Activated CD4-positive, alpha-beta T cell treated with anti-CD3 and anti-CD28 coated beads, Interleukin-2, amount 50 U/mL, for 4 hours (primary cell): ENCODE results near the gene CSTF2T.
"Not testable (repeated sequence)": the region's sequence is repeated elsewhere in the genome, so short reads cannot be mapped to it uniquely, and the experiment has no call there.

Experiments
- DNase-seq, 2 experiments: peaks; one replicate each; pipeline ENCODE4 v3.0.0-alpha.2; 2020

The CSTF2T gene

GRCh38 chr10:51694086-51694768 lies 5.2 kb downstream of the CSTF2T start:
- DNase-seq: no peak

- DNase-seq: no peak
Measured at GRCh38 chr10:51691135-51691534, 8.3 kb downstream of the CSTF2T start.

- DNase-seq: no peak
Measured at GRCh38 chr10:51689536-51689935, 9.9 kb downstream of the CSTF2T start.

GRCh38 chr10:51688826-51689225 lies 10.6 kb downstream of the CSTF2T start:
- not testable (repeated sequence) for DNase-seq

GRCh38 chr10:51687296-51687695 lies 12.1 kb downstream of the CSTF2T start:
- no peak for DNase-seq

- no peak for DNase-seq
Measured at GRCh38 chr10:51685768-51686167, 13.6 kb downstream of the CSTF2T start.

- no peak for DNase-seq
Measured at GRCh38 chr10:51683031-51683691, 16.2 kb downstream of the CSTF2T start.

GRCh38 chr10:51679841-51680240 lies 19.6 kb downstream of the CSTF2T start:
- no peak for DNase-seq

GRCh38 chr10:51675088-51675487 lies 24.3 kb downstream of the CSTF2T start:
- no peak for DNase-seq

- no peak for DNase-seq
Measured at GRCh38 chr10:51672039-51672535, 27.3 kb downstream of the CSTF2T start.

- no peak for DNase-seq
Measured at GRCh38 chr10:51669041-51669440, 30.4 kb downstream of the CSTF2T start.

GRCh38 chr10:51668336-51668689 lies 31.1 kb downstream of the CSTF2T start:
- no peak for DNase-seq

- no peak for DNase-seq
Measured at GRCh38 chr10:51667678-51668335, 31.6 kb downstream of the CSTF2T start.

GRCh38 chr10:51666456-51666855 lies 32.9 kb downstream of the CSTF2T start:
- no peak for DNase-seq

GRCh38 chr10:51663086-51663485 lies 36.3 kb downstream of the CSTF2T start:
- no peak for DNase-seq

- no peak for DNase-seq
Measured at GRCh38 chr10:51659344-51659743, 40.1 kb downstream of the CSTF2T start.

- no peak for DNase-seq
Measured at GRCh38 chr10:51658000-51658399, 41.4 kb downstream of the CSTF2T start.

- no peak for DNase-seq
Measured at GRCh38 chr10:51656503-51656902, 42.9 kb downstream of the CSTF2T start.

- no peak for DNase-seq
Measured at GRCh38 chr10:51654918-51655317, 44.5 kb downstream of the CSTF2T start.

- DNase-seq: no peak
Measured at GRCh38 chr10:51653025-51653424, 46.4 kb downstream of the CSTF2T start.

- DNase-seq: no peak
Measured at GRCh38 chr10:51651063-51651462, 48.3 kb downstream of the CSTF2T start.

GRCh38 chr10:51649064-51649463 lies 50.3 kb downstream of the CSTF2T start:
- DNase-seq: no peak
